ENCODE measurements around the gene UBE2I.

The UBE2I gene

GRCh38 chr16:1375741-1376410 is 66.4 kb downstream of the UBE2I start:
- no peak for TF ChIP-seq CTCF (IDR thresholded peaks at IDR 0.05; ENCODE audit: low read depth, low read length)
- in situ Hi-C loops (cut with HindIII; ENCODE audit: low sequenced_read_pairs), result no loop called here

More at GRCh38 chr16:1375741-1376410, 66.4 kb downstream of the UBE2I start:
- no peak for DNase-seq (ENCODE audit: low read depth, low spot score)
- H3K4me3 ChIP-seq (ENCODE audit: low read depth, low read length), result no peak overlapping the region
